Measurements from ENCODE around the gene ZC3H10.

ZC3H10 gene

DNA sequence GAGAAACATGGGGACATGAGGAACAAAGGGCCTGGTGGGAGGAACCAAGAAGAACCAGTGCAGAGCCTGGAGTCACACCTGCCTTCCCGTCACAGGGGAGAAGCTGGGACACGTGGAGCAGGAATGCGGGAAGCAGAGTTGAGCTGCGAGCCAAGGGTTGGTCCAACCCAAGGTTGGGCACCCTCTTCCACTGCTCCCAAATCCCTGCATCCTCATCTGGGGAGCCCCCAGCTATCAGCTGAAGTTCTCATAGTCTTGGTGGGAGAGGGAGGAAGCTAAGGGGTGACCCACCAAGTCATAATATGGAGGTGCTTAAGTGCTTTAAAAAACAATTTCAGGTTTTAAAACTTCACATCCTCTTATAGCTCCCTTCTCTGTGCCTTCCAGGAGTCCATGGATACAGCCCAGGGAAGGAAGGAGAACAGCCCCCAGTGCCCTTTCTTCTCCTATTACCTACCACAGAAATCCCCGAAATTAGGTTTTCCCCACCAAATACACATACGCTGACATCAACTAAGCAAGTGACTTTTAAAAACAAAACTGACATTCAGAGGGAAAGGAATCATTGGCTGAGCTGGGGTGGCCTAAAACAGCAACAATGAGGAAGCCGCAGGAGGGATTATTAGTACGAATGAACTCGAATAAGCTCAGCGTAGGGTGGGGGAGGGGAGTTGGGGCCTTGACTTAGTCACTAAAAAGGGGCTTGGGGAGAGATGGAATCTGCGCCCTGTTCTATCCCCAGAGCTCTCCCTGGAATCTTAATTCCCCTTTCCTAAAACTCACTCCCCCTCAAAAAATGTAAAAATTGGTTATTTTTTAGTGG lies 44.6 kb downstream of the ZC3H10 start:
- FAIRE-seq (no peak), DNase-seq (ENCODE audit: insufficient read length, low spot score) (no peak)
- TF ChIP-seq PAX5 (IDR thresholded peaks at IDR 0.05; ENCODE audit: insufficient read depth, low read length, severe bottlenecking): no peak
- peak; percentile 46; the same call in 1 of the 2 replicates for TF ChIP-seq POLR2A (IDR thresholded peaks at IDR 0.05; ENCODE audit: low read depth, low read length)
- TF ChIP-seq TAF1 (IDR thresholded peaks at IDR 0.05; ENCODE audit: low read depth, low read length): no peak
- no peak for TF ChIP-seq SPI1 (IDR thresholded peaks at IDR 0.05; ENCODE audit: low read depth, low read length)
- TF ChIP-seq POU2F2 (IDR thresholded peaks at IDR 0.05; ENCODE audit: low read depth, low read length): no peak; the same call in 1 of the 2 replicates
- TF ChIP-seq POLR2AphosphoS5 (IDR thresholded peaks at IDR 0.05; ENCODE audit: low read depth, low read length): peak; percentile 78

GRCh38 chr12:56163533-56164344 lies 45.7 kb downstream of the ZC3H10 start:
- no peak for FAIRE-seq
- DNase-seq (ENCODE audit: insufficient read length, low spot score): no peak
- TF ChIP-seq SPI1 (IDR thresholded peaks at IDR 0.05; ENCODE audit: low read depth, low read length) (no peak), POU2F2 (IDR thresholded peaks at IDR 0.05; ENCODE audit: low read depth, low read length) (peak; percentile 25; the same call in 1 of the 2 replicates), TAF1 (IDR thresholded peaks at IDR 0.05; ENCODE audit: low read depth, low read length) (no peak), PAX5 (IDR thresholded peaks at IDR 0.05; ENCODE audit: insufficient read depth, low read length, severe bottlenecking) (no peak), POLR2AphosphoS5 (IDR thresholded peaks at IDR 0.05; ENCODE audit: low read depth, low read length) (peak; percentile 66), POLR2A (IDR thresholded peaks at IDR 0.05; ENCODE audit: low read depth, low read length) (peak; percentile 67)

GRCh38 chr12:56164345-56164729 lies 46.3 kb downstream of the ZC3H10 start:
- no peak for DNase-seq (ENCODE audit: insufficient read length, low spot score)
- no peak for TF ChIP-seq TAF1 (IDR thresholded peaks at IDR 0.05; ENCODE audit: low read depth, low read length)
- no peak for TF ChIP-seq SPI1 (IDR thresholded peaks at IDR 0.05; ENCODE audit: low read depth, low read length)
- TF ChIP-seq POU2F2 (IDR thresholded peaks at IDR 0.05; ENCODE audit: low read depth, low read length): no peak
- TF ChIP-seq PAX5 (IDR thresholded peaks at IDR 0.05; ENCODE audit: insufficient read depth, low read length, severe bottlenecking): no peak
- no peak; the same call in 1 of the 2 replicates for TF ChIP-seq POLR2A (IDR thresholded peaks at IDR 0.05; ENCODE audit: low read depth, low read length)
- TF ChIP-seq POLR2AphosphoS5 (IDR thresholded peaks at IDR 0.05; ENCODE audit: low read depth, low read length): no peak
- no peak for FAIRE-seq

DNA sequence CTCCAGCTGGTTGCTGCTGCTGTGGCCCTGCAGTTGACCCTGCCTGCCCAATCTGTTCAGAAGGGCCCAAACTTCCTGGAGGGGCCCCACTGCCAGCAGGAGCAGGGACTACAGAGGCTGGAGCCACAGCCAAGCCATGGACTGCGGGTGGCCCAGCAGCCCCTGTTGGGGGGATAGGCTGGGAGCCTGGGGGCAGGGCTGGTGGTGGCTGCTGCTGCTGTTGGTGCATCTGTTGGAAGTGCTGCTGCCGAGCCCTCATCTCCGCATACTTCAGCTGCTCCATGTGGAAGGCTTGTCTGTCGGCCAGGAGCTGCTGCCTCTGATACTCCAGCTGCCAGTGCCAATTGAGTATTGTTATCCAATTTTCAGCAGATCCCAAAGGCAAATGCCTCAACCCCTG lies 47.3 kb downstream of the ZC3H10 start:
- FAIRE-seq (no peak), DNase-seq (ENCODE audit: insufficient read length, low spot score) (no peak)
- TF ChIP-seq PAX5 (IDR thresholded peaks at IDR 0.05; ENCODE audit: insufficient read depth, low read length, severe bottlenecking): no peak
- TF ChIP-seq TAF1 (IDR thresholded peaks at IDR 0.05; ENCODE audit: low read depth, low read length): no peak
- peak; percentile 54; the same call in 1 of the 2 replicates for TF ChIP-seq POLR2A (IDR thresholded peaks at IDR 0.05; ENCODE audit: low read depth, low read length)
- no peak for TF ChIP-seq POU2F2 (IDR thresholded peaks at IDR 0.05; ENCODE audit: low read depth, low read length)
- TF ChIP-seq POLR2AphosphoS5 (IDR thresholded peaks at IDR 0.05; ENCODE audit: low read depth, low read length): peak; percentile 39; the same call in 1 of the 2 replicates
- no peak for TF ChIP-seq SPI1 (IDR thresholded peaks at IDR 0.05; ENCODE audit: low read depth, low read length)

- DNase-seq (ENCODE audit: insufficient read length, low spot score): no peak
- TF ChIP-seq POLR2A (IDR thresholded peaks at IDR 0.05; ENCODE audit: low read depth, low read length): no peak
- no peak for TF ChIP-seq POU2F2 (IDR thresholded peaks at IDR 0.05; ENCODE audit: low read depth, low read length)
- TF ChIP-seq PAX5 (IDR thresholded peaks at IDR 0.05; ENCODE audit: insufficient read depth, low read length, severe bottlenecking): no peak
- no peak for TF ChIP-seq SPI1 (IDR thresholded peaks at IDR 0.05; ENCODE audit: low read depth, low read length)
- no peak for TF ChIP-seq POLR2AphosphoS5 (IDR thresholded peaks at IDR 0.05; ENCODE audit: low read depth, low read length)
- no peak for TF ChIP-seq TAF1 (IDR thresholded peaks at IDR 0.05; ENCODE audit: low read depth, low read length)
- FAIRE-seq: no peak
Measured at GRCh38 chr12:56169229-56169759, 51.2 kb downstream of the ZC3H10 start.

GRCh38 chr12:56172839-56173238 lies 54.8 kb downstream of the ZC3H10 start:
- no peak for DNase-seq (ENCODE audit: insufficient read length, low spot score)
- no peak for FAIRE-seq
- TF ChIP-seq SPI1 (IDR thresholded peaks at IDR 0.05; ENCODE audit: low read depth, low read length): no peak
- TF ChIP-seq POLR2AphosphoS5 (IDR thresholded peaks at IDR 0.05; ENCODE audit: low read depth, low read length): no peak; the same call in 1 of the 2 replicates
- TF ChIP-seq TAF1 (IDR thresholded peaks at IDR 0.05; ENCODE audit: low read depth, low read length): no peak
- no peak for TF ChIP-seq POLR2A (IDR thresholded peaks at IDR 0.05; ENCODE audit: low read depth, low read length)
- no peak for TF ChIP-seq POU2F2 (IDR thresholded peaks at IDR 0.05; ENCODE audit: low read depth, low read length)
- TF ChIP-seq PAX5 (IDR thresholded peaks at IDR 0.05; ENCODE audit: insufficient read depth, low read length, severe bottlenecking): no peak
